ENCODE measurements around the gene ACRBP.
"Not testable (repeated sequence)": the region's sequence is repeated elsewhere in the genome, so short reads cannot be mapped to it uniquely, and the experiment has no call there.

The ACRBP gene

DNA sequence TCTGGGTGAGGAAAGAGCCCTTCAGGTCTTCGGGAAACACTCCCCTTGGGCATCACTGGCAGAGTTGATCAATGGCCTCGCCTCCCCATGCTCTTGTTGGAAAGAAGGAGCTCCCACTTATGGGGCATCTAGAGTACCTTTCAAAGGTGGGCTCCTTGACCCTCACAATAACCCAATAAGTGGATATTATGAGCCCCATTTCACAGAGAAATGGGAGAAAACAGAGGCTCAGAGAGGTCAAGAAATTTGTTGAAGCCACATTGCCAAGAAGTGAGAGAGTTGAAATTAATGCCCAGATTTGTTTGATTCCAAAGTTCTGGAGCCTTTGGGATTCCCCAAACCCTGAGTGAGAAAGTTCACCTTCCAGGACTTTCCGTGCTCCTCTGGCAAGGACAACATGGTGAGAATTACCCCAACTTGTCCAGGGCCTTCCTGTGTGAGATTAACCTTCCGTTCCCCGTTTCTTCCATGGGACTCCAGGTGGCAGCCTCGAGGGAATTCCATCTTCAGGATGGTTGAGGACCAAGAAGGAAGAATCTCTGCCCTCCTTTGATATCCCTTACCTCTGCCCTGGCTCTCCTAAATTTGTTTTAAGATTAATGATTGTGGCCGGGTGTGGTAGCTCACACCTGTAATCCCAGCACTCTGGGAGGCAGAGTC lies 32.6 kb downstream of the ACRBP start:
- no peak for DNase-seq

GRCh38 chr12:6613776-6614512 lies 33.3 kb downstream of the ACRBP start:
- peak; percentile 83 for DNase-seq

DNA sequence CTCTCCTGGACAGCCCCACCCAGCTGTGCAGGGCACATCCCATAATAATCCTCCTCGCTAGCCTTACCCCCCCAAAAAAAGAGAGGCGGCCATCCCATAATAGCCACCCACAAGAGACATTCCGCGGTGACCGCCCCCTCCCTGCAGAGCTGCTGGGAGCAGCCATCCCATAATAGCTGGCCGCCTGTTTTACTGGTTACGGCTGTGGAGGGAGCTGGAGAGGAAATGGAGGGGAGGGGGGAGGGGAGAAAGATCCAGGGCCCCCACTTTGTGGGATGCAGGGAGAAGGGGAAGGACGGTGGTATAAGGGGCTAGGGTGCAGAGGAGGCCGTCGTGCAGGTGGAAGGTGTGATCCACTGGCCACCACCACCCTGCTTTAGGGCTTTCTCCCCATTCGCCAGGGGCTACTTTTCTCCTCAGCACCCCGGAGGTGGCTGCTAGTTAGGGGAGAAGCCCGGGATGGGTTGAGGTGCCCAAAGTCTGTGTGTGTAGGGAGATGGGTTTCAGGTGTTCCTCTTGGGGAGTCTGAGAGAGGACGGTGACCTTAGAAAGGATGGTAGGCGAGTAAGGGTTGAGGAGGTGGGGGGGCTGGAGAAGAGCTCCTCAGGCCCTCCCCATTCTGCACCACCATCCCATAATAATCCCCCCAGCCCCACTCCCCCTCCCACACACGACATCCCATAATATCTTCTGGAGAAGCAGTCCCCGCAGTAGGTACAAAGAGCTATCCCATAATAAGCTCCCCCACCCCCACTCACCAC lies 34.0 kb downstream of the ACRBP start:
- DNase-seq: peak; percentile 65

- DNase-seq: no peak
Observed at GRCh38 chr12:6612652-6613014, 34.6 kb downstream of the ACRBP start.

DNA sequence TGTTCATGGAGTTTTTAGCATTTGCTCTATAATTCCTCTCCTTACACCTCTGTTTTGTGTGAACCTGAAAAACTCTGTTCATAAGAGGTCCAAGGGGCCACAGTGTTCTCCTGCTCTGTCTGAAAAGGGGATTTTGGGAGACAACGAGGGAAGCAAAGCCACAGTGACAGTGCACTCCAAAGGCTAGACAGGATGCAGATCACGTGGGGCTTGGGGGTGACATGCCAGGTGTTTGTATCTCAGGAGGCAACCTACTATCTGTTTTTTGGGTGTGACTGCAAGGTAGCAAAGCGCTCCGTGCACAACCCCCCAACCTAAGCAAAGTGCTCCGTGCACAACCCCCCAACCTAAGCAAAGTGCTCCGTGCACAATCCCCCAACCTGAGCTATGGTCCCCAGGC lies 35.0 kb downstream of the ACRBP start:
- DNase-seq: peak; percentile 42

DNA sequence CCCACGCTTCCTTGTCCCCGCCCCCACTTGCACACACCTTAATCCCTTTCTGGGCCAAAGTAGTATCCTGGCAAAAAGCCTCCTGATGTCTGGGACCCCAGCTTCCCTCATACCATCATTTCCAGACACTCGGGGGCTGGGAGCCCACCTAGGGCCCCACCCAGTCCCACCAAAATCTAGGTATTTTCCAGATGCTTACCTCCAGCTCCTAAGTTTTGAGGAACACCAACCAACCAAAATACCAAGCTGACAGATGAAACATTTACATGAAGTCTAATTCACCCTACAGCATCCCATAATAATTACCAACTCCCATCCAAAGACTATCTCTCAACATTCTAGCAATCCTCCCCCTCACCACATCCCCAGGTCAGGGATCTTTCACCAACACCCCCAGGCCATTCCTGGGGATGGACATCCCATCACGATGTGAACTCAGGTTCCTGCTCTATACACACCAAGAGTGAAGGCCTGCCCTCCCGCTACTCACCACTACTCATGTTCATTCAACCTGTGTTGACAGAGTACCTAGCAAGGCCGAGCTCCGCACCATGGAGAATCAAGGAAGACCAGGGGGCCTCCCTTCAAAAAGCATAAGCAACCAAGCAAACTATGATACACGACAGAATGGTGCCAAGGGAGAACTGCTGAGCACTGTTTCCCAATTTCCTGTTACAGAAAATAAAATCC lies 38.5 kb downstream of the ACRBP start:
- peak; percentile 37 for DNase-seq

DNA sequence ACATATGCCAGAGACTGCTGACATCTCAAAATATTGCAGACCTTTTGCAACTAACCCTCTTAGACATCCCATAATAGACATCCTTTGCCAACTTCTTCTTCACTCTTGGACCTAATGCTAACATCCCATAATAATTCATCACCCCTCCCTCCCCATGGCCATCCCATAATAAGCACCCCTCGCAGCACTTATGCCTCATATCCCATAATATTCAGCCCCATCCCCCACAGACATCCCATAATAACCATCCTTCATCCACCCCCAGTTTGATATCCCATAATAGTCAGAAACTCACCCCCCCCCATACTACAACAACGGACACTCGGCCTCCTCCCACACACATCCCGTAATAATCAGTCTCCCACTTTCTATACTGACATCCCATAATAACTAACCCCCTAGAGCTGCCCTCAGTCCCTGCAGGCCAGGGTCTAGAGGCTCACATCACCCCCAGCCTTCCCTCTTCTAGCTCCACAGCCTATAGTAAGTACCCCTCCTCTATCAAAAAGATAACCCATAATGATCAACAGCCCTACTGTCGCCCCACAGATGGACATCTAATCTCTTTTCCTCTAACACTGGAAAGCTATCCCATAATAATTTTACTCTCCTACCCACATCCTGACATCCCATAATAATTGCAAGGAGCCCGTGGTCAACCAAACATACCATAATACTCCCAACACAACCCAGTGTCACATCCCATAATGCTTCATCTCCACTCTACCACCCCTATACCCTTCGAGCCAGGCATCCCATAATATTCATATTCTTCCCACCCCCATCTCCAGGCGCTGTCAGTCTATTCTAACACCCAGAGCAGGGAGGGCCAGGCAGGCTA lies 39.3 kb downstream of the ACRBP start:
- peak; percentile 81 for DNase-seq

- DNase-seq: peak; percentile 69
Observed at GRCh38 chr12:6606331-6607131, 40.7 kb downstream of the ACRBP start.

DNA sequence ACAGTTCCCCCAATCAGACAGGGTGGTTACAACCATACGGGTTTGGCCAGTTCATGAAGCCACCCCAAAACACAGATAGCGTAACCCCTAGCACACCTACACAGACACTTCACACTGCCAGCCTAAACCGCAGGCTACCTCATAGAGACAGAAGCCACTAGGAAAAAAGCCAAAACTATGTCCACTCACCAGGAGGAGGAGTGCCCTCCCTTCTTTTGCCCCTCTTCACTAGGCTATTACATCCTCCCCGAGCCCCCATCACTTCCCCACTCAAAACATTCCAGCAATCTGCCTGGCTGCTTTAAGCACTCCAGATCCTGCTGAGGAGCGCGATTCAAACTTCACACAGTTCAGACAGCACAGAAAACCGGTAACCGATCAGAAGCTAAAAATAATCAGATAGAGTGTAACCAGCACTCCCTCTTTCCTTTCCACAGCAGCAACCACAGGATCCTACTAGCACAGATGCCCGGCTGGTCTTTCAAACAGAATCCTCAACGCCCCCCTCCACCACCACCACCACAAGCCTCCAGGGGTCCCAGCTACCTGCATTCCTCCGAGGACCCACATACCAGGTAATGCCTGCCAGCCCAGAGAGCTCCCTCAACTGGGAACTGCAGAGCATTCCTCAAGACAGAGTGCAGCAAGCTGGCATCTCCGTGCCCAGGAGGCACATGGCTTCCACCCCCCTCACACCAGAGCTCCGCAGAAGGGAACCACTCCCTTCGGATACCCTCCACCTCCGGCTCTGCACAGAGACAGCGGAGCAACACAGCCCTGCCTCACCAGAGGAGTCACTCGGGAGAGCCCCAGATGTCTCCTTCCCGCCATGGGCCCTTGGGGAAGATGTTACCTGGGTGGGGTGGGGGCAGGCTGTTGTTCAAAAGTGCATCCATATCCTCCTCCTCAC lies 41.6 kb downstream of the ACRBP start:
- DNase-seq: peak; percentile 68

- no peak for DNase-seq
Observed at GRCh38 chr12:6604259-6605029, 42.8 kb downstream of the ACRBP start.

GRCh38 chr12:6603095-6603567 lies 44.1 kb downstream of the ACRBP start:
- DNase-seq: peak; percentile 62

DNA sequence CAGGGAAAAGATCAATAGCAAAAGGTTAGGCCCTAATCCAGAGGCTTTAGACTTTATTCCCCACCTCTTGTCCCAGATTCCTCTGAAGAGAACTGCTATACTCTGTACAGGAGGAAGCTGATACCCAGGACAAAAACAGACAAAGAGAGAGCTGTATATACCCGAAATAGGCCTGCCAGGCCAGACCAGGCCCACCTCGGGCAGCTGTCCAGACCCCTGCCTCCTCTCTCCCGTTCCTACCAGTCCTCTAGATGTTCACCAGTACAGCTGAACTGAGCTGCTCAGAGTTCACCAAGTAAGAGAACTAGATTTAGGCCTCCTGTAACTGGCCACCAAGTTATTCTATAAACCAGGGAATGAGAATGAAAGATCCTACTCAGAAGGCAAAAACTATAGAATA lies 44.7 kb downstream of the ACRBP start:
- DNase-seq: no peak

GRCh38 chr12:6595673-6596072 lies 51.6 kb downstream of the ACRBP start:
- not testable (repeated sequence) for DNase-seq

GRCh38 chr12:6592087-6592486 lies 55.1 kb downstream of the ACRBP start:
- no peak for DNase-seq
